Peyer's patch (tissue), 4 donors: ENCODE results near the gene ATG2A. TPM values are rescaled to one million over a fixed set of nuclear protein-coding genes. Genes with fewer than 3 reads are reported as not detected.

Source experiments
- DNase-seq, 3 donors: peaks; one replicate each; pipeline ENCODE4 v3.0.0-alpha.2; 2017 to 2019
- H3K27ac ChIP-seq, 4 donors: fragments of 200-600 bp; sonication (generic); one replicate each; pipeline ENCODE4 v1.5.1; 2016 to 2019
- H3K27me3 ChIP-seq, 2 donors: fragments of 200-600 bp; sonication (generic); one replicate each; pipeline ENCODE4 v1.5.1; 2019
- H3K36me3 ChIP-seq, 3 donors: fragments of 200-600 bp; sonication (generic); one replicate each; pipeline ENCODE4 v1.5.1; 2016 to 2019
- H3K4me1 ChIP-seq, 4 donors: fragments of 200-600 bp; sonication (generic); one replicate each; pipeline ENCODE4 v1.5.1; 2016 to 2019
- H3K4me3 ChIP-seq, 4 donors: fragments of 200-600 bp; sonication (generic); 1 replicate in 3 of 4; 2 replicates in 1 of 4; pipeline ENCODE4 v1.5.1; 2016 to 2019; ENCODE audit warnings: mild to moderate bottlenecking in 1 of 4
- H3K9me3 ChIP-seq, 4 donors: fragments of 200-600 bp; sonication (generic); one replicate each; pipeline ENCODE4 v1.5.1; 2016 to 2019; ENCODE audit warnings: mild to moderate bottlenecking in 1 of 4
- POLR2A ChIP-seq, 2 donors: fragments of 450-650 bp; IDR thresholded peaks; one replicate each; pipeline ENCODE4 v1.5.1; 2017; ENCODE audit warnings: antibody characterized with exemption in 2 of 2, mild to moderate bottlenecking in 2 of 2, moderate library complexity in 2 of 2
- total RNA-seq, 4 donors: library from RNA; depleted of rRNA; stranded (reverse); fragments of >200 nt; gene quantifications; one replicate each; pipeline ENCODE4 v1.1.0, GENCODE V29; 2016
- TF ChIP-seq, protein P1 (sequence below), 6 experiments: fragments of 450-650 bp in 4 of 6; fragments of 200-600 bp in 2 of 6; sonication (generic) in 1 of 6; IDR thresholded peaks; one replicate each; pipeline ENCODE4 v1.5.1; 2017 to 2019; ENCODE audit warnings: antibody characterized with exemption in 6 of 6, mild to moderate bottlenecking in 3 of 6, moderate library complexity in 1 of 6

ATG2A gene
- total RNA-seq, 4 donors from 2014 or later = 38.8 to 79.6 (median 66.6) TPM

- TF ChIP-seq, protein P1, sequence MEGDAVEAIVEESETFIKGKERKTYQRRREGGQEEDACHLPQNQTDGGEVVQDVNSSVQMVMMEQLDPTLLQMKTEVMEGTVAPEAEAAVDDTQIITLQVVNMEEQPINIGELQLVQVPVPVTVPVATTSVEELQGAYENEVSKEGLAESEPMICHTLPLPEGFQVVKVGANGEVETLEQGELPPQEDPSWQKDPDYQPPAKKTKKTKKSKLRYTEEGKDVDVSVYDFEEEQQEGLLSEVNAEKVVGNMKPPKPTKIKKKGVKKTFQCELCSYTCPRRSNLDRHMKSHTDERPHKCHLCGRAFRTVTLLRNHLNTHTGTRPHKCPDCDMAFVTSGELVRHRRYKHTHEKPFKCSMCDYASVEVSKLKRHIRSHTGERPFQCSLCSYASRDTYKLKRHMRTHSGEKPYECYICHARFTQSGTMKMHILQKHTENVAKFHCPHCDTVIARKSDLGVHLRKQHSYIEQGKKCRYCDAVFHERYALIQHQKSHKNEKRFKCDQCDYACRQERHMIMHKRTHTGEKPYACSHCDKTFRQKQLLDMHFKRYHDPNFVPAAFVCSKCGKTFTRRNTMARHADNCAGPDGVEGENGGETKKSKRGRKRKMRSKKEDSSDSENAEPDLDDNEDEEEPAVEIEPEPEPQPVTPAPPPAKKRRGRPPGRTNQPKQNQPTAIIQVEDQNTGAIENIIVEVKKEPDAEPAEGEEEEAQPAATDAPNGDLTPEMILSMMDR (IDR thresholded peaks at IDR 0.05) = no peak
- TF ChIP-seq POLR2A (IDR thresholded peaks at IDR 0.05) = no peak
- Histone ChIP-seq H3K4me3 (peak overlapping the region; percentile 78 to 81 (median 78)), H3K36me3 (peaks cover 0 to 14% (median 0%) of the 10 kb centered on the region in 3 donors), H3K9me3 (no peaks in the 10 kb centered on the region), H3K27ac (peak overlapping the region; percentile 81 to 94 (median 88)), H3K4me1 (peaks cover 0 to 65% (median 30%) of the 10 kb centered on the region in 4 donors), H3K27me3 (no peaks in the 10 kb centered on the region)
- DNase-seq = no peak
These were observed 38.9 kb downstream of the ATG2A start for GRCh38 chr11:64878223-64878493.

DNA sequence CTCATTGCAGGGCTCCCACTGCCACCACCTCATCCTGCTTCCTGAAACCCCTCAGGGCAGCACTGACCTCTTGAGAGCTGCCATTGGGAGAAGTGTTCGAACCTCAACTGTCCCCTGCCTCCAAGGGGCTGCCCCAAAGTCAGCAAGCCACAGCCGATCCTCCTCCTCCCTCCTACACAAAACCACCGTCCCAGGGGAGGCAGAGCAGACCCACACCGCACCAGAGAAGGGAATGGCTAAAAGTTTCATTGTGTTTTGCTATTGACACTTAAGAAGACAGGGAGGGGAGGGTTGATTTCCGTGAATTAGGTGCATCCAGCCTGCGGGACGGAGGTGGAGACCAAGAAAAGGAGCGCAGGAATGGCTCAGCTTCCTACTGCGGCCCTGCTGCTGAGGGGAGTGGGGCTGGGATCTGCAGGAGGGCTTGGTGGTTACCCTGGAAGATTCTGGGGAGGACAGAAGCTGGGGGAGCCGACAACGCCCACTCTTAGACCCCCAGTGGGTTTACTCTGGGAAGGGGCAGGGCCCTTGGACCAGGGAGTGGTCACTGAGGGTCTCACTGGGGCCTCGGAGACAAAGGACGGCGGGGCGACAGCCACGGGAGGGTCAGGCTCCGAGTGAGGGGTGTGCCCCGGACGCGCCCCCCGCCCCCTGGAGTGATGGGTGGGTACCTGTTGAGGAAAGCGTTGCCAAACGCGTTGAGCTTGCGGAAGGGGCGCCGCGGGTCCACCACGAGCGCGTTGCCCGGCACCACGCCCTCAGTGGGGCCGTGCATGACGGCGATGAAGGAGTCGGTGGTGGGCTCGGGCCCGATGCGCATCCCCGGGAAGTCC lies 39.4 kb downstream of the ATG2A start:
- H3K9me3 ChIP-seq = no peaks in the 10 kb centered on the region
- H3K27ac ChIP-seq = peak overlapping the region; percentile 81 to 94 (median 88)
- TF ChIP-seq POLR2A (IDR thresholded peaks at IDR 0.05) = no peak
- TF ChIP-seq, protein P1 (IDR thresholded peaks at IDR 0.05) = no peak
- H3K36me3 ChIP-seq = peaks cover 0 to 19% (median 0%) of the 10 kb centered on the region in 3 donors
- H3K4me1 ChIP-seq = peaks cover 0 to 71% (median 35%) of the 10 kb centered on the region in 4 donors
- H3K27me3 ChIP-seq = no peaks in the 10 kb centered on the region
- H3K4me3 ChIP-seq = peak overlapping the region; percentile 78 to 81 (median 78)
- DNase-seq = peak in 2 of 3 donors; percentile 51 to 69

- no peaks in the 10 kb centered on the region for H3K9me3 ChIP-seq
- DNase-seq = peak in 2 of 3 donors; percentile 37 to 75
- H3K4me1 ChIP-seq = peaks cover 3 to 78% (median 42%) of the 10 kb centered on the region in 4 donors
- TF ChIP-seq, protein P1 (IDR thresholded peaks at IDR 0.05) = no peak
- no peak for TF ChIP-seq POLR2A (IDR thresholded peaks at IDR 0.05)
- H3K36me3 ChIP-seq = peaks cover 0 to 27% (median 0%) of the 10 kb centered on the region in 3 donors
- no peaks in the 10 kb centered on the region for H3K27me3 ChIP-seq
- H3K4me3 ChIP-seq = peak overlapping the region; percentile 78 to 81 (median 78)
- H3K27ac ChIP-seq = peak overlapping the region; percentile 81 to 94 (median 88)
These were observed 40.1 kb downstream of the ATG2A start for GRCh38 chr11:64876835-64877341.

- H3K27ac ChIP-seq = peak overlapping the region; percentile 81 to 94 (median 88)
- no peaks in the 10 kb centered on the region for H3K27me3 ChIP-seq
- DNase-seq = peak in 1 of 3 donors; percentile 33
- peak overlapping the region; percentile 78 to 81 (median 78) for H3K4me3 ChIP-seq
- TF ChIP-seq POLR2A (IDR thresholded peaks at IDR 0.05) = no peak
- TF ChIP-seq, protein P1 (IDR thresholded peaks at IDR 0.05) = no peak
- H3K36me3 ChIP-seq = peaks cover 0 to 30% (median 0%) of the 10 kb centered on the region in 3 donors
- peaks cover 9 to 84% (median 47%) of the 10 kb centered on the region in 4 donors for H3K4me1 ChIP-seq
- no peaks in the 10 kb centered on the region for H3K9me3 ChIP-seq
These were observed 40.7 kb downstream of the ATG2A start for GRCh38 chr11:64876229-64876750.

DNA sequence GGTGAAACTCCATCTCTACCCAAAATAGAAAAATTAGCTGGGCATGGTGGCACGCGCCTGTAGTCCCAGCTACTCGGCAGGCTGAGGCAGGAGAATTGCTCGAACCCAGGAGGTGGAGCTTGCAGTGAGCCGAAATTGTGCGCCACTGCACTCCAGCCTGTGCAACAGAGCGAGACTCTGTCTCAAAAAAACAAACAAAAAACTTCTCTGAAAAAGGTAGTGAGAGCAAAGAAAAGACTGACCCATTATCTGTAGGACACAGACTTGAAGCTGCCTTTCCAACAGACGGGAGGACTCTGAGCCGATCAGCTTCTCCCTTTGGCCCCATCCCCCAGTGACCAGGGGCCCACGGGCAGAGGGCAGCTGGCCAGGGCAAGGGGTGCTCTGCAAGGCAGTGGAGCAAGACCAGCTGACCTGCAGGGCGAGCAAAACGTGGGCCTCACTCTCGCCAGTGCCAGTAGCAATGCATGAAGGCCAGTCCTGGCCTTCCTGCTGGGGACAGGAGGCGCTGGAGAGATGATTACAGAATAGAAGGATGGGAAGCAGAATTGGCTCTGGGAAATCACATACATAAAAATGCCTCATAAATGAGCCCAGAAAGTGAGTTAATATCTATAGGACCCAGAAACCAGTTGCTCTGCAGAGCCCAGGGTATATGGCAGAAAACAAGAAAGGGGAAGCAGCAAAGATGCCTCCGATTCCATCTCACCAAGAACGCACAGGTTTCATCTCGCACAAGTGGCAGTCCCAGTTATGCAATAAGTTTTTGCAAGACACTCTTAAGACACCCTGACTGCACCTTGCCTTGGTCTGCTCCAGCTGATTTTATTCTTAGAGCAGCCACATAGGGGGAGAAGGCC lies 41.4 kb downstream of the ATG2A start:
- Histone ChIP-seq H3K27me3 (no peaks in the 10 kb centered on the region), H3K9me3 (no peaks in the 10 kb centered on the region), H3K4me3 (peak overlapping the region; percentile 78 to 81 (median 78)), H3K27ac (peak overlapping the region; percentile 81 to 94 (median 88)), H3K4me1 (peaks cover 15 to 84% (median 51%) of the 10 kb centered on the region in 4 donors), H3K36me3 (peaks cover 0 to 36% (median 0%) of the 10 kb centered on the region in 3 donors)
- no peak for TF ChIP-seq POLR2A (IDR thresholded peaks at IDR 0.05)
- TF ChIP-seq, protein P1 (IDR thresholded peaks at IDR 0.05) = no peak
- DNase-seq = peak in 1 of 3 donors; percentile 37
